HG03039 (cell line): Measurements from ENCODE around the gene SPX.

Experiments used
- ATAC-seq: cut with Tn5 transposase; IDR thresholded peaks from one replicate; pipeline ENCODE4 v1.9.1; 2021; ENCODE audit warnings: mild to moderate bottlenecking, moderate library complexity; ENCODE audit not compliant: unreplicated experiment

The SPX gene

GRCh38 chr12:21576431-21576830 is 50.3 kb downstream of the SPX start:
- no peak for ATAC-seq

GRCh38 chr12:21577516-21577915 is 51.4 kb downstream of the SPX start:
- no peak for ATAC-seq

- ATAC-seq = no peak
Observed at GRCh38 chr12:21580748-21581516, 54.8 kb downstream of the SPX start.
